Lower leg skin (tissue), 3 donors: ENCODE data around the gene DNASE1.

ENCODE experiments used
- POLR2A ChIP-seq, 2 donors: fragments of 450-650 bp; IDR thresholded peaks; one replicate each; pipeline ENCODE4 v1.6.1; 2016 to 2017; ENCODE audit warnings: antibody characterized with exemption in 2 of 2, mild to moderate bottlenecking in 1 of 2, moderate library complexity in 1 of 2
- TF ChIP-seq, protein P1 (sequence below), 3 donors: fragments of 450-650 bp; IDR thresholded peaks; one replicate each; pipeline ENCODE4 v1.5.1; 2016; ENCODE audit warnings: antibody characterized with exemption in 3 of 3, mild to moderate bottlenecking in 3 of 3, moderate library complexity in 2 of 3

GRCh38 chr16:3669082-3669481 is 14.6 kb downstream of the DNASE1 start:
- TF ChIP-seq, protein P1, sequence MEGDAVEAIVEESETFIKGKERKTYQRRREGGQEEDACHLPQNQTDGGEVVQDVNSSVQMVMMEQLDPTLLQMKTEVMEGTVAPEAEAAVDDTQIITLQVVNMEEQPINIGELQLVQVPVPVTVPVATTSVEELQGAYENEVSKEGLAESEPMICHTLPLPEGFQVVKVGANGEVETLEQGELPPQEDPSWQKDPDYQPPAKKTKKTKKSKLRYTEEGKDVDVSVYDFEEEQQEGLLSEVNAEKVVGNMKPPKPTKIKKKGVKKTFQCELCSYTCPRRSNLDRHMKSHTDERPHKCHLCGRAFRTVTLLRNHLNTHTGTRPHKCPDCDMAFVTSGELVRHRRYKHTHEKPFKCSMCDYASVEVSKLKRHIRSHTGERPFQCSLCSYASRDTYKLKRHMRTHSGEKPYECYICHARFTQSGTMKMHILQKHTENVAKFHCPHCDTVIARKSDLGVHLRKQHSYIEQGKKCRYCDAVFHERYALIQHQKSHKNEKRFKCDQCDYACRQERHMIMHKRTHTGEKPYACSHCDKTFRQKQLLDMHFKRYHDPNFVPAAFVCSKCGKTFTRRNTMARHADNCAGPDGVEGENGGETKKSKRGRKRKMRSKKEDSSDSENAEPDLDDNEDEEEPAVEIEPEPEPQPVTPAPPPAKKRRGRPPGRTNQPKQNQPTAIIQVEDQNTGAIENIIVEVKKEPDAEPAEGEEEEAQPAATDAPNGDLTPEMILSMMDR (IDR thresholded peaks at IDR 0.05), result no peak
- no peak for TF ChIP-seq POLR2A (IDR thresholded peaks at IDR 0.05)
